Aorta (tissue), 5 donors: ENCODE data around the gene HARS2. TPM values are rescaled to one million over a fixed set of nuclear protein-coding genes. Genes with fewer than 3 reads are reported as not detected.
A peak's percentile ranks its signal among the peaks of the same experiment; 100 is the strongest.
"Not testable (repeated sequence)": the region's sequence is repeated elsewhere in the genome, so short reads cannot be mapped to it uniquely, and the experiment has no call there.

Experiments
- ATAC-seq: fragments of 200-7000 bp; cut with Tn5 transposase; one replicate; pipeline ENCODE4 v1.9.1; 2022; ENCODE audit warnings: moderate library complexity; ENCODE audit not compliant: low FRiP score
- DNase-seq, 2 donors: peaks; one replicate each; pipeline ENCODE4 v3.0.0-alpha.2; 2020
- H3K27ac ChIP-seq, 2 donors: one replicate each; pipeline ENCODE4 v1.5.1; 2013; ENCODE audit warnings: low read length in 2 of 2, mild to moderate bottlenecking in 2 of 2, moderate library complexity in 2 of 2, control low read depth in 1 of 2, inconsistent platforms in 1 of 2, low read depth in 1 of 2
- H3K27me3 ChIP-seq, 2 donors: one replicate each; pipeline ENCODE4 v1.6.1; 2013; ENCODE audit warnings: control low read depth in 1 of 2, low read length in 1 of 2, mild to moderate bottlenecking in 1 of 2, moderate library complexity in 1 of 2; ENCODE audit not compliant: insufficient read depth in 2 of 2, control insufficient read depth in 1 of 2
- H3K36me3 ChIP-seq, 2 donors: one replicate each; pipeline ENCODE4 v1.6.1; 2013; ENCODE audit warnings: control low read depth in 1 of 2, low read length in 1 of 2, mild to moderate bottlenecking in 1 of 2; ENCODE audit not compliant: insufficient read depth in 2 of 2, control insufficient read depth in 1 of 2
- H3K4me1 ChIP-seq, 2 donors: one replicate each; pipeline ENCODE4 v1.6.1; 2013; ENCODE audit warnings: low read length in 2 of 2, control low read depth in 1 of 2, mild to moderate bottlenecking in 1 of 2, moderate library complexity in 1 of 2; ENCODE audit not compliant: insufficient read depth in 2 of 2, control insufficient read depth in 1 of 2
- H3K4me3 ChIP-seq, 2 donors: one replicate each; pipeline ENCODE4 v1.5.1; 2013; ENCODE audit warnings: low read length in 2 of 2, control low read depth in 1 of 2, mild to moderate bottlenecking in 1 of 2
- H3K9me3 ChIP-seq: one replicate; pipeline ENCODE4 v1.6.1; 2013; ENCODE audit warnings: mild to moderate bottlenecking, low read length; ENCODE audit not compliant: control insufficient read depth
- WGBS, 2 donors: extraction: QIAGEN DNeasy Blood & Tissue Kit; methylation state at CpG; one replicate each; pipeline ENCODE4 v1.1.7; 2013; 5-methylcytosine and 5-hydroxymethylcytosine counted together
- intact Hi-C, 2 donors: fragments of 100-400 bp; cut with DNase I; formaldehyde crosslinking; loops; one replicate each; pipeline versions ENCODE4 v1.14.2 to v1.15.0; 2022
- polyA plus RNA-seq, 2 donors: library from polyadenylated mRNA; stranded (reverse); fragments of 200-250 nt; gene quantifications; one replicate each; pipeline ENCODE4 v1.2.3, GENCODE V29; 2013
- total RNA-seq, 2 donors: library from RNA; stranded (reverse); fragmentation: NEBNext Ultra II Directional; extraction: Animal tissue kit (Norgen Biotek cat#: 25700); gene quantifications; one replicate each; pipeline ENCODE4 v1.2.1, GENCODE V29; 2021
- donor health status: healthy with polysubstance abuse.
- donor health status: Bipolar disorder and iron deficiency.
- donor health status: DM: no; HTN: no; CAD: no.
- donor health status: DM: no; HTN: no; CAD: no.
- donor health status: DM: yes; HTN: yes; CAD: no.

HARS2 gene
- total and polyA plus RNA-seq, 4 donors: 14.4 to 33.0 (median 24.4) TPM

- H3K27ac ChIP-seq, ATAC-seq, H3K9me3 ChIP-seq, H3K4me3 ChIP-seq, H3K4me1 ChIP-seq, H3K27me3 ChIP-seq, intact Hi-C loops, DNase-seq: not testable (repeated sequence)
- peaks cover 0 to 12% of the 10 kb centered on the region in 2 donors for H3K36me3 ChIP-seq
- WGBS, 2 donors: 83 to 94% methylated on average over 4 of the region's 4 CpGs
These were observed 20.2 kb upstream of the HARS2 start for GRCh38 chr5:140671035-140671434.

- Histone ChIP-seq H3K4me3 (no peak overlapping the region), H3K27me3 (no peaks in the 10 kb centered on the region), H3K4me1 (no peaks in the 10 kb centered on the region), H3K9me3 (no peaks in the 10 kb centered on the region), H3K27ac (no peak overlapping the region), H3K36me3 (peaks cover 0 to 14% of the 10 kb centered on the region in 2 donors)
- DNase-seq: no peak
- no peak for ATAC-seq
- intact Hi-C loops: no loop called here
- WGBS, 2 donors: 91 to 95% methylated on average over 4 to 6 of the region's 7 CpGs
These were observed 19.7 kb upstream of the HARS2 start for GRCh38 chr5:140671472-140672125.

- no peak overlapping the region for H3K4me3 ChIP-seq
- no peaks in the 10 kb centered on the region for H3K27me3 ChIP-seq
- peak in 1 of 2 donors; percentile 86 for DNase-seq
- ATAC-seq: no peak
- H3K27ac ChIP-seq: no peak overlapping the region
- no peaks in the 10 kb centered on the region for H3K4me1 ChIP-seq
- WGBS, 2 donors: 52 to 56% methylated on average over 70 of the region's 70 CpGs
- H3K9me3 ChIP-seq: no peaks in the 10 kb centered on the region
- H3K36me3 ChIP-seq: peaks cover 0 to 19% of the 10 kb centered on the region in 2 donors
- intact Hi-C loops: no loop called here
These were observed 18.6 kb upstream of the HARS2 start for GRCh38 chr5:140672455-140673186.

- 81% methylated on average over 32 to 45 of the region's 45 CpGs for whole genome bisulfite sequencing, 2 donors
- Histone ChIP-seq H3K36me3 (peaks cover 0 to 16% of the 10 kb centered on the region in 2 donors), H3K4me1 (no peaks in the 10 kb centered on the region), H3K4me3 (no peak within 1 kb of the TSS), H3K27ac (no peak within 1 kb of the TSS), H3K27me3 (no peaks in the 10 kb centered on the region), H3K9me3 (no peaks in the 10 kb centered on the region)
- ATAC-seq: peak; percentile 4
- intact Hi-C loops: no loop called here
- no peak for DNase-seq
These were observed 17.9 kb upstream of the HARS2 start, which contains the start of gene DND1 for GRCh38 chr5:140673187-140673976. TSS of gene DND1 (minus strand) at chr5:140673576. CDS start at chr5:140673542, 34 bp downstream.

- no peaks in the 10 kb centered on the region for H3K9me3 ChIP-seq
- H3K27me3 ChIP-seq: no peaks in the 10 kb centered on the region
- no peak overlapping the region for H3K4me3 ChIP-seq
- 87 to 88% methylated on average over 2 of the region's 2 CpGs for WGBS, 2 donors
- no peaks in the 10 kb centered on the region for H3K4me1 ChIP-seq
- intact Hi-C loops: no loop called here
- peaks cover 0 to 13% of the 10 kb centered on the region in 2 donors for H3K36me3 ChIP-seq
- DNase-seq: no peak
- ATAC-seq: no peak
- no peak overlapping the region for H3K27ac ChIP-seq
These were observed 17.0 kb upstream of the HARS2 start for GRCh38 chr5:140674211-140674610.

- 87 to 88% methylated on average over 4 of the region's 4 CpGs for WGBS, 2 donors
- intact Hi-C loops: no loop called here
- Histone ChIP-seq H3K36me3 (peaks cover 0 to 12% of the 10 kb centered on the region in 2 donors), H3K27me3 (no peaks in the 10 kb centered on the region), H3K4me1 (no peaks in the 10 kb centered on the region), H3K4me3 (no peak overlapping the region), H3K27ac (no peak overlapping the region), H3K9me3 (no peaks in the 10 kb centered on the region)
- ATAC-seq (no peak), DNase-seq (no peak)
These were observed 16.6 kb upstream of the HARS2 start for GRCh38 chr5:140674629-140675028.

- Histone ChIP-seq H3K4me3 (no peak overlapping the region), H3K9me3 (no peaks in the 10 kb centered on the region), H3K4me1 (no peaks in the 10 kb centered on the region), H3K27ac (no peak overlapping the region), H3K36me3 (peaks cover 3 to 16% of the 10 kb centered on the region in 2 donors), H3K27me3 (no peaks in the 10 kb centered on the region)
- DNase-seq (no peak), ATAC-seq (no peak)
- WGBS, 2 donors: 96 to 99% methylated on average over 3 of the region's 3 CpGs
- intact Hi-C loops: no loop called here
These were observed 13.3 kb upstream of the HARS2 start for GRCh38 chr5:140677947-140678346.

- Histone ChIP-seq H3K36me3 (peaks cover 3 to 16% of the 10 kb centered on the region in 2 donors), H3K27ac (no peak overlapping the region), H3K4me1 (no peaks in the 10 kb centered on the region), H3K9me3 (no peaks in the 10 kb centered on the region), H3K4me3 (no peak overlapping the region), H3K27me3 (no peaks in the 10 kb centered on the region)
- WGBS, 2 donors: 96 to 97% methylated on average over 7 of the region's 7 CpGs
- ATAC-seq (no peak), DNase-seq (no peak)
- intact Hi-C loops: no loop called here
These were observed 12.3 kb upstream of the HARS2 start for GRCh38 chr5:140678993-140679392.
